Endothelial cell of umbilical vein (primary cell): ENCODE results near the gene MICB. TPM values are rescaled to one million over a fixed set of nuclear protein-coding genes. Genes with fewer than 3 reads are reported as not detected.
A peak's percentile ranks its signal among the peaks of the same experiment; 100 is the strongest.
"Not testable (repeated sequence)": the region's sequence is repeated elsewhere in the genome, so short reads cannot be mapped to it uniquely, and the experiment has no call there.

ENCODE experiments used
- BruUV-seq: library from RNA; stranded (reverse); fragments of 400-500 nt; replicated peaks from 2 replicates; lab custom pipeline; 2021; lab: Mats Ljungman, UMichigan
- CTCF ChIA-PET: fragments of 300-600, 350-600 bp; sonication (Branson Sonifier 250); formaldehyde crosslinking; loops from one replicate; lab custom pipeline; 2021; ENCODE audit warnings: antibody characterized with exemption, inconsistent platforms; lab: Charles Lee
- POLR2A ChIA-PET: fragments of 300-600, 350-600 bp; sonication (Branson Sonifier 250); formaldehyde crosslinking; loops from one replicate; lab custom pipeline; 2021; ENCODE audit warnings: antibody characterized with exemption, inconsistent platforms; lab: Charles Lee
- DNase-seq: peaks from one replicate; pipeline ENCODE4 v3.0.0-alpha.2; 2011; ENCODE audit warnings: low read depth, low spot score
- FAIRE-seq: peaks from 2 replicates; lab custom pipeline; 2011; peaks lifted over from hg19 to GRCh38; lab: Jason Lieb, UNC
- H2AFZ ChIP-seq: 2 replicates; pipeline ENCODE4 v1.6.0; 2012; ENCODE audit warnings: low read depth, low read length, control low read depth, inconsistent platforms
- H3K27ac ChIP-seq: 2 replicates; pipeline ENCODE4 v1.5.1; 2011; ENCODE audit warnings: low read depth, mild to moderate bottlenecking, control low read depth, low read length, moderate library complexity; ENCODE audit not compliant: insufficient read depth
- H3K27me3 ChIP-seq, 2 experiments: 2 replicates each; pipeline versions ENCODE4 v1.6.0 to v1.6.1; 2011; ENCODE audit warnings: low read length in 2 of 2, mixed read lengths in 1 of 2; ENCODE audit not compliant: control insufficient read depth in 2 of 2, insufficient read depth in 2 of 2
- H3K36me3 ChIP-seq, 2 experiments: 2 replicates in 1 of 2; 3 replicates in 1 of 2; pipeline ENCODE4 v1.5.1; 2011; ENCODE audit warnings: low read length in 2 of 2, mild to moderate bottlenecking in 1 of 2, moderate library complexity in 1 of 2; ENCODE audit not compliant: control insufficient read depth in 2 of 2, insufficient read depth in 2 of 2; ENCODE audit errors: extremely low read depth in 1 of 2
- H3K4me1 ChIP-seq: 3 replicates; pipeline ENCODE4 v1.5.1; 2011; ENCODE audit warnings: mild to moderate bottlenecking, low read length; ENCODE audit not compliant: control insufficient read depth, insufficient read depth; ENCODE audit errors: extremely low read depth
- H3K4me2 ChIP-seq: 2 replicates; pipeline ENCODE4 v1.6.1; 2011; ENCODE audit warnings: low read length, control low read depth, mixed read lengths; ENCODE audit not compliant: insufficient read depth
- H3K4me3 ChIP-seq, 3 experiments: fragments of 200-600 bp in 1 of 3; sonication (generic), shearing (Covaris generic) in 1 of 3; replicated peaks in 1 of 3; 2 replicates each; pipeline ENCODE4 v1.5.1; 2011 to 2016; ENCODE audit warnings: control low read depth in 3 of 3, low read length in 3 of 3, mild to moderate bottlenecking in 2 of 3, inconsistent platforms in 1 of 3, low read depth in 1 of 3, moderate library complexity in 1 of 3; ENCODE audit not compliant: insufficient read depth in 1 of 3
- H3K79me2 ChIP-seq: 2 replicates; pipeline ENCODE4 v1.6.0; 2012; ENCODE audit warnings: low read length, inconsistent platforms; ENCODE audit not compliant: control insufficient read depth, insufficient read depth
- H3K9ac ChIP-seq: replicated peaks from 2 replicates; pipeline ENCODE3; 2011; ENCODE audit warnings: low read length, control low read depth; ENCODE audit not compliant: insufficient read depth; ENCODE audit errors: extremely low read depth
- H3K9me1 ChIP-seq: replicated peaks from 3 replicates; pipeline ENCODE4 v1.6.0; 2011; ENCODE audit warnings: mild to moderate bottlenecking, low read length; ENCODE audit not compliant: control insufficient read depth, insufficient read depth; ENCODE audit errors: extremely low read depth
- H3K9me3 ChIP-seq: replicated peaks from 2 replicates; pipeline ENCODE4 v1.5.1; 2012; ENCODE audit warnings: low read length, inconsistent platforms; ENCODE audit not compliant: control insufficient read depth, insufficient read depth
- H4K20me1 ChIP-seq: replicated peaks from 2 replicates; pipeline ENCODE3; 2011; ENCODE audit warnings: mild to moderate bottlenecking, low read length; ENCODE audit not compliant: control insufficient read depth, insufficient read depth; ENCODE audit errors: extremely low read depth
- EZH2 ChIP-seq: IDR thresholded peaks from 2 replicates; pipeline ENCODE4 v1.6.1; 2012; ENCODE audit warnings: borderline replicate concordance, low read depth, mild to moderate bottlenecking, moderate library complexity, low read length, inconsistent platforms; ENCODE audit not compliant: severe bottlenecking
- FOS ChIP-seq: IDR thresholded peaks from 2 replicates; pipeline ENCODE4 v1.6.1; 2011; ENCODE audit warnings: mild to moderate bottlenecking, low read length, moderate library complexity, borderline replicate concordance; ENCODE audit not compliant: insufficient read depth
- GATA2 ChIP-seq: IDR thresholded peaks from 2 replicates; pipeline ENCODE4 v1.7.0; 2011; ENCODE audit warnings: low read depth, mild to moderate bottlenecking, moderate library complexity, mixed read lengths, low read length; ENCODE audit not compliant: insufficient read length, insufficient read depth
- JUN ChIP-seq: IDR thresholded peaks from 2 replicates; pipeline ENCODE4 v1.6.1; 2011; ENCODE audit warnings: borderline replicate concordance, low read depth; ENCODE audit not compliant: insufficient read length, insufficient read depth
- MYC ChIP-seq: IDR thresholded peaks from one replicate; pipeline ENCODE4 v1.6.1; 2011; ENCODE audit warnings: mild to moderate bottlenecking, low read depth, low read length
- POLR2A ChIP-seq: IDR thresholded peaks from 2 replicates; pipeline ENCODE4 v1.6.1; 2012; ENCODE audit warnings: low read depth, mild to moderate bottlenecking, control low read depth, low read length
- POLR2AphosphoS5 ChIP-seq: IDR thresholded peaks from 2 replicates; pipeline ENCODE4 v1.6.1; 2012; ENCODE audit warnings: low read depth, mild to moderate bottlenecking, control low read depth, low read length, moderate library complexity; ENCODE audit not compliant: insufficient read depth
- dilution Hi-C: fragments of 300-500 bp; cut with MboI; formaldehyde crosslinking; loops from one replicate; pipeline ENCODE4 v1.15.0; 2019; ENCODE audit warnings: low sequenced_read_pairs; ENCODE audit not compliant: extremely low pct_ligation_motif_present
- intact Hi-C: fragments of 100-400 bp; cut with micrococcal nuclease; formaldehyde crosslinking; loops from one replicate; pipeline ENCODE4 v1.10.0; 2022
- polyA plus RNA-seq, 4 experiments: library from polyadenylated mRNA; depleted of rRNA in 3 of 4; stranded (reverse) in 3 of 4; unstranded in 1 of 4; fragments of >200 nt; gene quantifications; 2 replicates each; pipeline versions ENCODE4 v1.2.1 to v1.2.3, GENCODE V29; 2011 to 2012; ENCODE audit warnings: missing spikeins in 1 of 4
- total RNA-seq: library from RNA; stranded (reverse); gene quantifications from 2 replicates; pipeline ENCODE4 v1.2.3, GENCODE V29; 2021
- TF ChIP-seq, protein P1 (sequence below), 2 donors: IDR thresholded peaks; 1 replicate in 1 of 2; 2 replicates in 1 of 2; pipeline ENCODE4 v1.5.1; 2011; ENCODE audit warnings: low read length in 2 of 2, mild to moderate bottlenecking in 2 of 2, moderate library complexity in 2 of 2, control low read depth in 1 of 2, inconsistent platforms in 1 of 2, low read depth in 1 of 2; ENCODE audit not compliant: insufficient read depth in 1 of 2; ENCODE audit errors: extremely low read depth in 1 of 2
- TF ChIP-seq, protein P2 (sequence below): IDR thresholded peaks from 2 replicates; pipeline ENCODE4 v1.6.1; 2011; ENCODE audit not compliant: insufficient read depth, insufficient read length

Gene MICB
- total and polyA plus RNA-seq, 2 donors (not counting 3 experiments of a cell fraction or from before 2014, with no cell fraction given), result 32.8 to 36.3 TPM

DNA sequence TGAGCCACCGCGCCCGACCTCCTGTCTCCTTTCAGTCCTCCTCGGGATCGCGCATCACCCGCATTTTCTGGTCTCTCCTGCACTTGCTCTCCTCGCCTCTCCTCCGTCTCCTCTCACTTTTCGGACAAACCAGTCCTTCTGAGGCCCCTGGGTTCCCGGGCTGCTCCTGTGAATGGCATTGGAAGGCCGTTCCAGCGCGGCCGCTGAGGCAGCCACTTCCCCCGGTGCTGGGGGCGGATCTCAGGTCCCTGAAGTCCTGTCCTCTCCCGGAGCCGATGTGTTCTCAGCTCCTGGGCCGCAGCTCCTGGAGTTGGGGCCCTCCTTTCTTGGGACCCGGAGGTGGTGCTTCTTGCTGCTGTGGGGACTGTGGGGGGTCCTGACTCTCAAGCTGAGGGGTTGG, 803 bp downstream of the MICB start:
- Histone ChIP-seq H3K4me1 (peaks cover 11% of the 10 kb centered on the region), H3K4me2 (peak overlapping the region; percentile 34), H2AFZ (peak overlapping the region; percentile 26), H3K27ac (no peak overlapping the region), H3K9me3 (no peaks in the 10 kb centered on the region), H3K9me1 (no peaks in the 10 kb centered on the region), H3K27me3 (no peaks in the 10 kb centered on the region), H4K20me1 (no peaks in the 10 kb centered on the region), H3K79me2 (peaks cover 75% of the 10 kb centered on the region), H3K36me3 (no peaks in the 10 kb centered on the region), H3K4me3 (peak overlapping the region in 2 of 3 experiments; percentile 42 to 47), H3K9ac (peak overlapping the region; percentile 44)
- DNase-seq, result peak; percentile 16
- ChIA-PET POLR2A (interaction anchor here (0.8 kb wide), 1 partner anchor 43 kb away, joined by 3 read pairs; the partner anchor contains the start of gene DDX39B), CTCF (interaction anchor here (1.1 to 3.0 kb wide), 2 partner anchors 19 to 43 kb away, joined by 4 to 13 read pairs; partner anchors contain the start of gene DDX39B)
- dilution Hi-C loops, result no loop called here
- TF ChIP-seq GATA2 (no peak), EZH2 (no peak), FOS (no peak), POLR2A (no peak), MYC (no peak), JUN (no peak), POLR2AphosphoS5 (no peak)
- TF ChIP-seq, protein P1, sequence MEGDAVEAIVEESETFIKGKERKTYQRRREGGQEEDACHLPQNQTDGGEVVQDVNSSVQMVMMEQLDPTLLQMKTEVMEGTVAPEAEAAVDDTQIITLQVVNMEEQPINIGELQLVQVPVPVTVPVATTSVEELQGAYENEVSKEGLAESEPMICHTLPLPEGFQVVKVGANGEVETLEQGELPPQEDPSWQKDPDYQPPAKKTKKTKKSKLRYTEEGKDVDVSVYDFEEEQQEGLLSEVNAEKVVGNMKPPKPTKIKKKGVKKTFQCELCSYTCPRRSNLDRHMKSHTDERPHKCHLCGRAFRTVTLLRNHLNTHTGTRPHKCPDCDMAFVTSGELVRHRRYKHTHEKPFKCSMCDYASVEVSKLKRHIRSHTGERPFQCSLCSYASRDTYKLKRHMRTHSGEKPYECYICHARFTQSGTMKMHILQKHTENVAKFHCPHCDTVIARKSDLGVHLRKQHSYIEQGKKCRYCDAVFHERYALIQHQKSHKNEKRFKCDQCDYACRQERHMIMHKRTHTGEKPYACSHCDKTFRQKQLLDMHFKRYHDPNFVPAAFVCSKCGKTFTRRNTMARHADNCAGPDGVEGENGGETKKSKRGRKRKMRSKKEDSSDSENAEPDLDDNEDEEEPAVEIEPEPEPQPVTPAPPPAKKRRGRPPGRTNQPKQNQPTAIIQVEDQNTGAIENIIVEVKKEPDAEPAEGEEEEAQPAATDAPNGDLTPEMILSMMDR (IDR thresholded peaks at IDR 0.05; ENCODE audit: extremely low read depth in 1 of 2, insufficient read depth in 1 of 2, low read depth in 1 of 2, low read length in 2 of 2), result no peak
- TF ChIP-seq, protein P2, sequence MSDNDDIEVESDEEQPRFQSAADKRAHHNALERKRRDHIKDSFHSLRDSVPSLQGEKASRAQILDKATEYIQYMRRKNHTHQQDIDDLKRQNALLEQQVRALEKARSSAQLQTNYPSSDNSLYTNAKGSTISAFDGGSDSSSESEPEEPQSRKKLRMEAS, result no peak
- no TSS peak for BruUV-seq
- FAIRE-seq, result no peak
- intact Hi-C loops, result no loop called here

DNA sequence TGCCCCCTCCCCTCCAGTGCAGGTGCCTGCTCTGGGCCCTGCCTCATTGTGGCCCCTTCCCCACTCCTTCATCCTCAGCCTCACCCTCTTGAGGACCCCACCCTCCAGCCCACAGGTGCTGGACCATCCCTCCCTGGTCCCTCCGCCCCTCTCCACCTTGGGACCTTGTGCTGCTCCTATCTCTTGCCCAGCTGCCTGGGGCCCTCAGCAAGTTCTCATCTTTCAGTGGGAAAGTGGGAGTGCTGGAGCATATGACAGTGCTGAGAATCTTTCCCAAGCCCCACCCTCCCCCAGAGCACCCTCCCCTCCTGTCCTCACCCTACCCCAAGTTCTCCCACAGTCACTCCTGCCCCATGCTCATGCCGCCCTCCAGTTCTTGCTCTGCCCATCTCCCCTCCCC, 1.7 kb downstream of the MICB start:
- H3K9me1 ChIP-seq, dilution Hi-C loops, DNase-seq, H4K20me1 ChIP-seq, H3K36me3 ChIP-seq, H3K9me3 ChIP-seq, POLR2A ChIA-PET, H3K9ac ChIP-seq, H3K27ac ChIP-seq, BruUV-seq, H3K4me3 ChIP-seq, H2AFZ ChIP-seq, intact Hi-C loops, FAIRE-seq, H3K27me3 ChIP-seq, H3K4me2 ChIP-seq, CTCF ChIA-PET: not testable (repeated sequence)
- Histone ChIP-seq H3K4me1 (peaks cover 11% of the 10 kb centered on the region), H3K79me2 (peaks cover 80% of the 10 kb centered on the region)
